GM23338 (cell line): ENCODE measurements around the gene SIMC1. TPM values are rescaled to one million over a fixed set of nuclear protein-coding genes. Genes with fewer than 3 reads are reported as not detected.
"Not testable (repeated sequence)": the region's sequence is repeated elsewhere in the genome, so short reads cannot be mapped to it uniquely, and the experiment has no call there.

ENCODE experiments used
- ATAC-seq: fragments of 200-7000 bp; cut with Tn5 transposase; 3 replicates; pipeline ENCODE4 v1.9.1; 2020
- DNase-seq: peaks from one replicate; pipeline ENCODE4 v3.0.0-alpha.2; 2015; ENCODE audit warnings: low spot score
- H2AFZ ChIP-seq: fragments of 200-600 bp; sonication (generic); 2 replicates; pipeline ENCODE4 v1.8.0; 2016; ENCODE audit warnings: antibody characterized with exemption, mild to moderate bottlenecking, moderate library complexity
- H3F3A ChIP-seq: fragments of 200-600 bp; sonication (generic); replicated peaks from 2 replicates; pipeline ENCODE4 v1.8.0; 2017; ENCODE audit warnings: antibody characterized with exemption, mixed run types, low read depth
- H3K27ac ChIP-seq: fragments of 200-600 bp; sonication (generic); 2 replicates; pipeline ENCODE4 v1.6.1; 2016; ENCODE audit warnings: low read depth
- H3K27me3 ChIP-seq: fragments of 200-600 bp; sonication (generic); 2 replicates; pipeline ENCODE4 v1.8.0; 2016; ENCODE audit warnings: mild to moderate bottlenecking, mixed run types, moderate library complexity; ENCODE audit not compliant: insufficient read depth
- H3K36me3 ChIP-seq: fragments of 200-600 bp; sonication (generic); 2 replicates; pipeline ENCODE4 v1.8.0; 2016; ENCODE audit warnings: mild to moderate bottlenecking; ENCODE audit not compliant: insufficient read depth
- H3K4me1 ChIP-seq: fragments of 200-600 bp; sonication (generic); 2 replicates; pipeline ENCODE4 v1.8.0; 2016; ENCODE audit warnings: mild to moderate bottlenecking, moderate library complexity; ENCODE audit not compliant: insufficient read depth
- H3K4me2 ChIP-seq: fragments of 200-600 bp; sonication (generic); 2 replicates; pipeline ENCODE4 v1.7.1; 2017; ENCODE audit warnings: mixed run types
- H3K4me3 ChIP-seq: fragments of 200-600 bp; sonication (generic); 2 replicates; pipeline ENCODE4 v1.6.1; 2016; ENCODE audit warnings: mixed run types
- H3K79me2 ChIP-seq: fragments of 200-600 bp; sonication (generic); replicated peaks from 2 replicates; pipeline ENCODE4 v1.8.0; 2017; ENCODE audit warnings: mild to moderate bottlenecking; ENCODE audit not compliant: insufficient read depth
- H3K9me2 ChIP-seq: fragments of 200-600 bp; sonication (generic); 2 replicates; pipeline ENCODE4 v1.8.0; 2017; ENCODE audit not compliant: insufficient read depth
- H4K20me1 ChIP-seq: fragments of 200-600 bp; sonication (generic); replicated peaks from 2 replicates; pipeline ENCODE4 v1.8.0; 2017; ENCODE audit warnings: mild to moderate bottlenecking; ENCODE audit not compliant: insufficient read depth
- H3K27ac Mint-ChIP-seq: 2 replicates; pipeline ENCODE4 v1.8.0; 2020; ENCODE audit warnings: inconsistent platforms, mild to moderate bottlenecking, moderate library complexity, mixed read lengths
- H3K27me3 Mint-ChIP-seq: 3 replicates; pipeline ENCODE4 v1.8.0; 2022; ENCODE audit warnings: low read depth, mild to moderate bottlenecking, moderate library complexity, mixed read lengths, inconsistent platforms; ENCODE audit not compliant: insufficient read depth, poor library complexity
- H3K36me3 Mint-ChIP-seq: 3 replicates; pipeline ENCODE4 v1.8.0; 2021; ENCODE audit warnings: low read depth, mild to moderate bottlenecking, inconsistent platforms, moderate library complexity, mixed read lengths
- H3K4me1 Mint-ChIP-seq: 3 replicates; pipeline ENCODE4 v1.8.0; 2020; ENCODE audit warnings: mild to moderate bottlenecking, inconsistent platforms, mixed read lengths
- H3K4me3 Mint-ChIP-seq: 3 replicates; pipeline ENCODE4 v1.8.0; 2021; ENCODE audit warnings: moderate library complexity, mild to moderate bottlenecking, inconsistent platforms, mixed read lengths
- H3K9me3 Mint-ChIP-seq: 3 replicates; pipeline ENCODE4 v1.8.0; 2020; ENCODE audit warnings: moderate library complexity, mild to moderate bottlenecking, inconsistent platforms, mixed read lengths
- CREB1 ChIP-seq: fragments of 250-450 bp; sonication (Bioruptor Pico); IDR thresholded peaks from 2 replicates; pipeline ENCODE4 v1.5.0; 2020; ENCODE audit warnings: low read depth, mild to moderate bottlenecking, moderate library complexity
- JUNB ChIP-seq: IDR thresholded peaks from one replicate; pipeline ENCODE4 v1.6.1; 2016; ENCODE audit warnings: antibody characterized with exemption; ENCODE audit not compliant: unreplicated experiment
- NANOG ChIP-seq: IDR thresholded peaks from 2 replicates; pipeline ENCODE4 v1.6.1; 2016; ENCODE audit warnings: antibody characterized with exemption, borderline replicate concordance
- STAT1 ChIP-seq: IDR thresholded peaks from one replicate; pipeline ENCODE4 v1.6.1; 2016; ENCODE audit warnings: antibody characterized with exemption; ENCODE audit not compliant: unreplicated experiment
- ZNF114 ChIP-seq: fragments of 250-450 bp; sonication (Bioruptor Pico); IDR thresholded peaks from 2 replicates; pipeline ENCODE4 v1.5.0; 2020; ENCODE audit warnings: mild to moderate bottlenecking, moderate library complexity
- ZNF331 ChIP-seq: fragments of 250-450 bp; sonication (Bioruptor Pico); IDR thresholded peaks from 2 replicates; pipeline ENCODE4 v1.5.0; 2020; ENCODE audit warnings: low read depth, mild to moderate bottlenecking, moderate library complexity
- ZNF462 ChIP-seq: fragments of 250-450 bp; sonication (Bioruptor Pico); IDR thresholded peaks from 2 replicates; pipeline ENCODE4 v1.5.0; 2020; ENCODE audit warnings: mild to moderate bottlenecking, moderate library complexity
- polyA plus RNA-seq: library from polyadenylated mRNA; unstranded; fragments of >200 nt; fragmentation: Nextera tagmentation; extraction: Ambion mirVana; gene quantifications from 2 replicates; pipeline ENCODE4 v1.2.1, GENCODE V29; 2016
- total RNA-seq: library from RNA; depleted of rRNA; stranded (reverse); fragments of >200 nt; shearing (Covaris generic); gene quantifications from 2 replicates; pipeline ENCODE4 v1.2.3, GENCODE V29; 2014
- TF ChIP-seq, protein P1 (sequence below): IDR thresholded peaks from one replicate; pipeline ENCODE4 v1.6.1; 2018; ENCODE audit warnings: antibody characterized with exemption; ENCODE audit not compliant: unreplicated experiment

The SIMC1 gene
- total and polyA plus RNA-seq, 2 experiments from 2014 or later: 9.4 to 14.6 TPM

DNA sequence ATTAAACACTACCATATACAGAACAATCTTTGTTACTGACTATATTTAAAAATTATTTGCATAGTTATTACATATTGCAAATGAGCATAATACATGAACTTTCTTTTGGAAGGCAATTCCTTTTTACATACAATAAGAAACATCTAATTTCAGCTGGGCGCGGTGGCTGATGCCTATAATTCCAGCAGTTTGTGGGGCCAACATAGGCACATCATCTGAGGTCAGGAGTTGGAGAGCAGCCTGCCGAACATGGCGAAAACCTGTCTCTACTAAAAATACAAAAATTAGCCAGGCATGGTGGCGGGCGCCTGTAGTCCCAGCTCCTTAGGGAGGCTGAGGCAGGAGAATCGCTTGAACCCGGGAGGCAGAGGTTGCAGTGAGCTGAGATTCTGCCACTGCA, 36.4 kb upstream of the SIMC1 start:
- H3K4me1 Mint-ChIP-seq: peaks cover 11% of the 10 kb centered on the region; the same call in 2 of the 3 replicates
- no peak overlapping the region for H3K4me3 Mint-ChIP-seq
- H3K9me2 ChIP-seq: no peaks in the 10 kb centered on the region
- H3K36me3 Mint-ChIP-seq: no peaks in the 10 kb centered on the region
- H4K20me1 ChIP-seq: no peaks in the 10 kb centered on the region
- H3F3A ChIP-seq: no peaks in the 10 kb centered on the region
- H2AFZ ChIP-seq: no peak overlapping the region
- no peaks in the 10 kb centered on the region for H3K36me3 ChIP-seq
- no peak overlapping the region for H3K27ac ChIP-seq
- H3K4me3 ChIP-seq: no peak overlapping the region
- H3K9me3 Mint-ChIP-seq: peaks cover under 1% of the 10 kb centered on the region; the same call in 1 of the 3 replicates
- no peak for ATAC-seq
- no peak overlapping the region for H3K27ac Mint-ChIP-seq
- H3K27me3 Mint-ChIP-seq: peaks cover 30% of the 10 kb centered on the region
- peaks cover 42% of the 10 kb centered on the region for H3K27me3 ChIP-seq
- TF ChIP-seq JUNB (no peak), ZNF462 (CRISPR knock-in tag) (no peak), ZNF114 (CRISPR knock-in tag) (no peak), ZNF331 (no peak), STAT1 (no peak)
- no peak for DNase-seq
- no peaks in the 10 kb centered on the region for H3K79me2 ChIP-seq
- no peak overlapping the region for H3K4me2 ChIP-seq
- H3K4me1 ChIP-seq: no peaks in the 10 kb centered on the region

DNA sequence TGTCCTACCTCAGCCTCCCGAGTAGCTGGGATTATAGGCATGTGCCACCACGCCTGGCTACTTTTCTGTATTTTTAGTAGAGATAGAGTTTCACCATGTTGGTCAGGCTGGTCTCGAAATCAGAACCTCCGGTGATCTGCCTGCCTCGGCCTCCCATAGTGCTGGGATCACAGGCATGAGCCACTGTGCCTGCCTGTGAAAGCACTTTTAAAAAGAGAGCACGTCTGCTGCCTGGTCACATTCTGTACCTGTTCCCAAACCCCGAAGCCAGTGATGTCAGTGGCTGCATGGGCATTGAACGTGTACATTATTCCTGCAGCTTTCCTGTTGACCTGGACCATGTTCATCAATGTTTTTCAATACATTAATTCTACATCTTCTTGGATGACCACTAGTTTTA, 35.1 kb upstream of the SIMC1 start:
- Histone ChIP-seq H3K27me3 (peaks cover 29% of the 10 kb centered on the region), H3K79me2 (no peaks in the 10 kb centered on the region), H3K4me3 (no peak overlapping the region), H3K4me2 (no peak overlapping the region), H3K36me3 (no peaks in the 10 kb centered on the region), H3K9me2 (no peaks in the 10 kb centered on the region), H3K27ac (no peak overlapping the region), H3F3A (no peaks in the 10 kb centered on the region), H2AFZ (no peak overlapping the region), H4K20me1 (no peaks in the 10 kb centered on the region), H3K4me1 (no peaks in the 10 kb centered on the region)
- H3K27me3 Mint-ChIP-seq: peaks cover 21% of the 10 kb centered on the region
- no peaks in the 10 kb centered on the region for H3K36me3 Mint-ChIP-seq
- peaks cover 5% of the 10 kb centered on the region; the same call in 2 of the 3 replicates for H3K4me1 Mint-ChIP-seq
- no peak overlapping the region for H3K27ac Mint-ChIP-seq
- peaks cover 3% of the 10 kb centered on the region; the same call in 1 of the 3 replicates for H3K9me3 Mint-ChIP-seq
- no peak for ATAC-seq
- DNase-seq: no peak
- no peak overlapping the region for H3K4me3 Mint-ChIP-seq
- TF ChIP-seq NANOG: no peak
- TF ChIP-seq CREB1: no peak
- TF ChIP-seq, protein P1, sequence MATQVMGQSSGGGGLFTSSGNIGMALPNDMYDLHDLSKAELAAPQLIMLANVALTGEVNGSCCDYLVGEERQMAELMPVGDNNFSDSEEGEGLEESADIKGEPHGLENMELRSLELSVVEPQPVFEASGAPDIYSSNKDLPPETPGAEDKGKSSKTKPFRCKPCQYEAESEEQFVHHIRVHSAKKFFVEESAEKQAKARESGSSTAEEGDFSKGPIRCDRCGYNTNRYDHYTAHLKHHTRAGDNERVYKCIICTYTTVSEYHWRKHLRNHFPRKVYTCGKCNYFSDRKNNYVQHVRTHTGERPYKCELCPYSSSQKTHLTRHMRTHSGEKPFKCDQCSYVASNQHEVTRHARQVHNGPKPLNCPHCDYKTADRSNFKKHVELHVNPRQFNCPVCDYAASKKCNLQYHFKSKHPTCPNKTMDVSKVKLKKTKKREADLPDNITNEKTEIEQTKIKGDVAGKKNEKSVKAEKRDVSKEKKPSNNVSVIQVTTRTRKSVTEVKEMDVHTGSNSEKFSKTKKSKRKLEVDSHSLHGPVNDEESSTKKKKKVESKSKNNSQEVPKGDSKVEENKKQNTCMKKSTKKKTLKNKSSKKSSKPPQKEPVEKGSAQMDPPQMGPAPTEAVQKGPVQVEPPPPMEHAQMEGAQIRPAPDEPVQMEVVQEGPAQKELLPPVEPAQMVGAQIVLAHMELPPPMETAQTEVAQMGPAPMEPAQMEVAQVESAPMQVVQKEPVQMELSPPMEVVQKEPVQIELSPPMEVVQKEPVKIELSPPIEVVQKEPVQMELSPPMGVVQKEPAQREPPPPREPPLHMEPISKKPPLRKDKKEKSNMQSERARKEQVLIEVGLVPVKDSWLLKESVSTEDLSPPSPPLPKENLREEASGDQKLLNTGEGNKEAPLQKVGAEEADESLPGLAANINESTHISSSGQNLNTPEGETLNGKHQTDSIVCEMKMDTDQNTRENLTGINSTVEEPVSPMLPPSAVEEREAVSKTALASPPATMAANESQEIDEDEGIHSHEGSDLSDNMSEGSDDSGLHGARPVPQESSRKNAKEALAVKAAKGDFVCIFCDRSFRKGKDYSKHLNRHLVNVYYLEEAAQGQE: no peak

GRCh38 chr5:176203535-176203934, 34.7 kb upstream of the SIMC1 start:
- H3K27ac ChIP-seq, H3F3A ChIP-seq, H3K79me2 ChIP-seq, H3K4me2 ChIP-seq, DNase-seq, H3K36me3 Mint-ChIP-seq, H3K9me3 Mint-ChIP-seq, H3K36me3 ChIP-seq, H3K27ac Mint-ChIP-seq, H3K4me1 ChIP-seq, H3K4me3 Mint-ChIP-seq, H4K20me1 ChIP-seq, H3K4me3 ChIP-seq, ATAC-seq, H3K9me2 ChIP-seq, H3K4me1 Mint-ChIP-seq, H2AFZ ChIP-seq: not testable (repeated sequence)
- peaks cover 18% of the 10 kb centered on the region for H3K27me3 Mint-ChIP-seq
- peaks cover 25% of the 10 kb centered on the region for H3K27me3 ChIP-seq
